ENCODE results near the gene CYP3A5. TPM values are rescaled to one million over a fixed set of nuclear protein-coding genes. Genes with fewer than 3 reads are reported as not detected.
A peak's percentile ranks its signal among the peaks of the same experiment; 100 is the strongest.

CYP3A5 gene
- total and polyA plus RNA-seq, 9 of the 15 experiments (the other 6 are each of a cell fraction or from before 2014, with no cell fraction given): 0.73 to 2.8 (median 1.5) TPM

DNA sequence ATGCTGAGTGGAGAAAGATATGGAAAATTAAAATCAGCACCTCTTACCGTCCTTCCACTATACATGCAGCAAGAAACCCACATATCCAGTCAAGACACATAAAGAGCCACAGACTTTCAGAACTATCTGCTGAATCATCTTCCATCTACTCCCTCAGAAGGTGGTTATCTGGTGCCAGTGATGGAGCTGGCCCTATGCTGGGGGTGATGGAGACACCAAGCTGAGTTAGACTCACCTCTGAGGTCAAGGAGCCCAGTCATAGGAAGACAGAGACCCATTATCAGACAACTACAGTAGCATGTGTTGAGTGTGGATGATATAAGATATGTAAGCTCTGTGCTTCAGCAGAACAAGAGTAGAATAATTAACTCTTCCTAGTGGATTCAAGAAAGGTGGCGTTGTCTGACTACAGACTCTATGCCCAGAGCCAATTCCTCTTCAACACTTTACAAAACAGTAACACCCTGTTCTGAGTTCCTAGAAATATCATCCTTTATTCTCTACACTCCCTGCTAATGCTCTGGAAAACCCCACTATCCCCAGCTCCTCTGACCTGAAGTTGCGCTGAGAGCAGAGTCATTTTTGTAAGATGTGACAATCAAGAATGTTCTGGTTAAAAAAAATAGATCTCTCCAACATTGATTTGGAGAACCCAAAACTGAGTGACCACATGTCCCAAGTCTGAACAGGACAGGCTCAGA lies 14.3 kb downstream of the CYP3A5 start (continued):
- TF ChIP-seq, protein P1, sequence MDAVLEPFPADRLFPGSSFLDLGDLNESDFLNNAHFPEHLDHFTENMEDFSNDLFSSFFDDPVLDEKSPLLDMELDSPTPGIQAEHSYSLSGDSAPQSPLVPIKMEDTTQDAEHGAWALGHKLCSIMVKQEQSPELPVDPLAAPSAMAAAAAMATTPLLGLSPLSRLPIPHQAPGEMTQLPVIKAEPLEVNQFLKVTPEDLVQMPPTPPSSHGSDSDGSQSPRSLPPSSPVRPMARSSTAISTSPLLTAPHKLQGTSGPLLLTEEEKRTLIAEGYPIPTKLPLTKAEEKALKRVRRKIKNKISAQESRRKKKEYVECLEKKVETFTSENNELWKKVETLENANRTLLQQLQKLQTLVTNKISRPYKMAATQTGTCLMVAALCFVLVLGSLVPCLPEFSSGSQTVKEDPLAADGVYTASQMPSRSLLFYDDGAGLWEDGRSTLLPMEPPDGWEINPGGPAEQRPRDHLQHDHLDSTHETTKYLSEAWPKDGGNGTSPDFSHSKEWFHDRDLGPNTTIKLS (IDR thresholded peaks at IDR 0.05; ENCODE audit: borderline replicate concordance, low read depth): peak; percentile 54; the same call in 1 of the 2 replicates
- TF ChIP-seq FOXM1 (IDR thresholded peaks at IDR 0.05; ENCODE audit: low read depth) (peak; percentile 96), FOXM1 (CRISPR knock-in tag; IDR thresholded peaks at IDR 0.05; ENCODE audit: low read depth) (no peak), NFE2L1 (tag; IDR thresholded peaks at IDR 0.05; ENCODE audit: borderline replicate concordance, low read depth) (peak; percentile 51; the same call in 1 of the 2 replicates), KLF1 (tag; IDR thresholded peaks at IDR 0.05) (no peak), GATAD2B (IDR thresholded peaks at IDR 0.05; ENCODE audit: borderline replicate concordance) (peak; percentile 91), HIVEP1 (CRISPR knock-in tag; IDR thresholded peaks at IDR 0.05) (no peak), RCOR1 (IDR thresholded peaks at IDR 0.05; ENCODE audit: borderline replicate concordance in 1 of 2, low read depth in 2 of 2, low read length in 2 of 2) (peak; percentile 93 to 99; a peak in 3 of 4 replicates), ZNF124 (CRISPR knock-in tag; IDR thresholded peaks at IDR 0.05) (no peak), ZNF354B (CRISPR knock-in tag; IDR thresholded peaks at IDR 0.05) (no peak), NR1H2 (CRISPR knock-in tag; IDR thresholded peaks at IDR 0.05) (no peak), NFIC (IDR thresholded peaks at IDR 0.05) (peak; percentile 96), ZSCAN32 (CRISPR knock-in tag; IDR thresholded peaks at IDR 0.05) (no peak), NONO (IDR thresholded peaks at IDR 0.05; ENCODE audit: low read depth in 2 of 2, low read length in 1 of 2) (peak in 1 of 2 experiments; percentile 61; a peak in 1 of 4 replicates)
- TF ChIP-seq, protein P2, sequence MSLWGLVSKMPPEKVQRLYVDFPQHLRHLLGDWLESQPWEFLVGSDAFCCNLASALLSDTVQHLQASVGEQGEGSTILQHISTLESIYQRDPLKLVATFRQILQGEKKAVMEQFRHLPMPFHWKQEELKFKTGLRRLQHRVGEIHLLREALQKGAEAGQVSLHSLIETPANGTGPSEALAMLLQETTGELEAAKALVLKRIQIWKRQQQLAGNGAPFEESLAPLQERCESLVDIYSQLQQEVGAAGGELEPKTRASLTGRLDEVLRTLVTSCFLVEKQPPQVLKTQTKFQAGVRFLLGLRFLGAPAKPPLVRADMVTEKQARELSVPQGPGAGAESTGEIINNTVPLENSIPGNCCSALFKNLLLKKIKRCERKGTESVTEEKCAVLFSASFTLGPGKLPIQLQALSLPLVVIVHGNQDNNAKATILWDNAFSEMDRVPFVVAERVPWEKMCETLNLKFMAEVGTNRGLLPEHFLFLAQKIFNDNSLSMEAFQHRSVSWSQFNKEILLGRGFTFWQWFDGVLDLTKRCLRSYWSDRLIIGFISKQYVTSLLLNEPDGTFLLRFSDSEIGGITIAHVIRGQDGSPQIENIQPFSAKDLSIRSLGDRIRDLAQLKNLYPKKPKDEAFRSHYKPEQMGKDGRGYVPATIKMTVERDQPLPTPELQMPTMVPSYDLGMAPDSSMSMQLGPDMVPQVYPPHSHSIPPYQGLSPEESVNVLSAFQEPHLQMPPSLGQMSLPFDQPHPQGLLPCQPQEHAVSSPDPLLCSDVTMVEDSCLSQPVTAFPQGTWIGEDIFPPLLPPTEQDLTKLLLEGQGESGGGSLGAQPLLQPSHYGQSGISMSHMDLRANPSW (CRISPR knock-in tag; IDR thresholded peaks at IDR 0.05): no peak
- TF ChIP-seq, protein P3, sequence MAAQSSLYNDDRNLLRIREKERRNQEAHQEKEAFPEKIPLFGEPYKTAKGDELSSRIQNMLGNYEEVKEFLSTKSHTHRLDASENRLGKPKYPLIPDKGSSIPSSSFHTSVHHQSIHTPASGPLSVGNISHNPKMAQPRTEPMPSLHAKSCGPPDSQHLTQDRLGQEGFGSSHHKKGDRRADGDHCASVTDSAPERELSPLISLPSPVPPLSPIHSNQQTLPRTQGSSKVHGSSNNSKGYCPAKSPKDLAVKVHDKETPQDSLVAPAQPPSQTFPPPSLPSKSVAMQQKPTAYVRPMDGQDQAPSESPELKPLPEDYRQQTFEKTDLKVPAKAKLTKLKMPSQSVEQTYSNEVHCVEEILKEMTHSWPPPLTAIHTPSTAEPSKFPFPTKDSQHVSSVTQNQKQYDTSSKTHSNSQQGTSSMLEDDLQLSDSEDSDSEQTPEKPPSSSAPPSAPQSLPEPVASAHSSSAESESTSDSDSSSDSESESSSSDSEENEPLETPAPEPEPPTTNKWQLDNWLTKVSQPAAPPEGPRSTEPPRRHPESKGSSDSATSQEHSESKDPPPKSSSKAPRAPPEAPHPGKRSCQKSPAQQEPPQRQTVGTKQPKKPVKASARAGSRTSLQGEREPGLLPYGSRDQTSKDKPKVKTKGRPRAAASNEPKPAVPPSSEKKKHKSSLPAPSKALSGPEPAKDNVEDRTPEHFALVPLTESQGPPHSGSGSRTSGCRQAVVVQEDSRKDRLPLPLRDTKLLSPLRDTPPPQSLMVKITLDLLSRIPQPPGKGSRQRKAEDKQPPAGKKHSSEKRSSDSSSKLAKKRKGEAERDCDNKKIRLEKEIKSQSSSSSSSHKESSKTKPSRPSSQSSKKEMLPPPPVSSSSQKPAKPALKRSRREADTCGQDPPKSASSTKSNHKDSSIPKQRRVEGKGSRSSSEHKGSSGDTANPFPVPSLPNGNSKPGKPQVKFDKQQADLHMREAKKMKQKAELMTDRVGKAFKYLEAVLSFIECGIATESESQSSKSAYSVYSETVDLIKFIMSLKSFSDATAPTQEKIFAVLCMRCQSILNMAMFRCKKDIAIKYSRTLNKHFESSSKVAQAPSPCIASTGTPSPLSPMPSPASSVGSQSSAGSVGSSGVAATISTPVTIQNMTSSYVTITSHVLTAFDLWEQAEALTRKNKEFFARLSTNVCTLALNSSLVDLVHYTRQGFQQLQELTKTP (IDR thresholded peaks at IDR 0.05; ENCODE audit: low read depth in 1 of 2, partially characterized antibody in 2 of 2): peak in 1 of 2 experiments; percentile 72
- TF ChIP-seq, protein P4, sequence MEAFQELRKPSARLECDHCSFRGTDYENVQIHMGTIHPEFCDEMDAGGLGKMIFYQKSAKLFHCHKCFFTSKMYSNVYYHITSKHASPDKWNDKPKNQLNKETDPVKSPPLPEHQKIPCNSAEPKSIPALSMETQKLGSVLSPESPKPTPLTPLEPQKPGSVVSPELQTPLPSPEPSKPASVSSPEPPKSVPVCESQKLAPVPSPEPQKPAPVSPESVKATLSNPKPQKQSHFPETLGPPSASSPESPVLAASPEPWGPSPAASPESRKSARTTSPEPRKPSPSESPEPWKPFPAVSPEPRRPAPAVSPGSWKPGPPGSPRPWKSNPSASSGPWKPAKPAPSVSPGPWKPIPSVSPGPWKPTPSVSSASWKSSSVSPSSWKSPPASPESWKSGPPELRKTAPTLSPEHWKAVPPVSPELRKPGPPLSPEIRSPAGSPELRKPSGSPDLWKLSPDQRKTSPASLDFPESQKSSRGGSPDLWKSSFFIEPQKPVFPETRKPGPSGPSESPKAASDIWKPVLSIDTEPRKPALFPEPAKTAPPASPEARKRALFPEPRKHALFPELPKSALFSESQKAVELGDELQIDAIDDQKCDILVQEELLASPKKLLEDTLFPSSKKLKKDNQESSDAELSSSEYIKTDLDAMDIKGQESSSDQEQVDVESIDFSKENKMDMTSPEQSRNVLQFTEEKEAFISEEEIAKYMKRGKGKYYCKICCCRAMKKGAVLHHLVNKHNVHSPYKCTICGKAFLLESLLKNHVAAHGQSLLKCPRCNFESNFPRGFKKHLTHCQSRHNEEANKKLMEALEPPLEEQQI (IDR thresholded peaks at IDR 0.05): peak; percentile 98

All from K562 (cell line).